ENCODE results near the gene RAB11FIP3. TPM values are rescaled to one million over a fixed set of nuclear protein-coding genes. Genes with fewer than 3 reads are reported as not detected.
A peak's percentile ranks its signal among the peaks of the same experiment; 100 is the strongest.

The RAB11FIP3 gene
- total and polyA plus RNA-seq, 2 of the 13 experiments (the other 11 are each of a cell fraction or from before 2014, with no cell fraction given) = 34.3 to 57.6 TPM

GRCh38 chr16:524274-525040 is 99.0 kb downstream of the RAB11FIP3 start (continued):
- TF ChIP-seq AGO2 (optimal IDR thresholded peaks at IDR 0.05; ENCODE audit: low read depth, low read length) = peak; percentile 97
- TF ChIP-seq, protein P1, sequence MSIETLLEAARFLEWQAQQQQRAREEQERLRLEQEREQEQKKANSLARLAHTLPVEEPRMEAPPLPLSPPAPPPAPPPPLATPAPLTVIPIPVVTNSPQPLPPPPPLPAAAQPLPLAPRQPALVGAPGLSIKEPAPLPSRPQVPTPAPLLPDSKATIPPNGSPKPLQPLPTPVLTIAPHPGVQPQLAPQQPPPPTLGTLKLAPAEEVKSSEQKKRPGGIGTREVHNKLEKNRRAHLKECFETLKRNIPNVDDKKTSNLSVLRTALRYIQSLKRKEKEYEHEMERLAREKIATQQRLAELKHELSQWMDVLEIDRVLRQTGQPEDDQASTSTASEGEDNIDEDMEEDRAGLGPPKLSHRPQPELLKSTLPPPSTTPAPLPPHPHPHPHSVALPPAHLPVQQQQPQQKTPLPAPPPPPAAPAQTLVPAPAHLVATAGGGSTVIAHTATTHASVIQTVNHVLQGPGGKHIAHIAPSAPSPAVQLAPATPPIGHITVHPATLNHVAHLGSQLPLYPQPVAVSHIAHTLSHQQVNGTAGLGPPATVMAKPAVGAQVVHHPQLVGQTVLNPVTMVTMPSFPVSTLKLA (IDR thresholded peaks at IDR 0.05) = no peak
- TF ChIP-seq ZBTB21 (CRISPR knock-in tag; IDR thresholded peaks at IDR 0.05) = no peak
- TF ChIP-seq THAP11 (CRISPR knock-in tag; IDR thresholded peaks at IDR 0.05) = no peak
- TF ChIP-seq, protein P2, sequence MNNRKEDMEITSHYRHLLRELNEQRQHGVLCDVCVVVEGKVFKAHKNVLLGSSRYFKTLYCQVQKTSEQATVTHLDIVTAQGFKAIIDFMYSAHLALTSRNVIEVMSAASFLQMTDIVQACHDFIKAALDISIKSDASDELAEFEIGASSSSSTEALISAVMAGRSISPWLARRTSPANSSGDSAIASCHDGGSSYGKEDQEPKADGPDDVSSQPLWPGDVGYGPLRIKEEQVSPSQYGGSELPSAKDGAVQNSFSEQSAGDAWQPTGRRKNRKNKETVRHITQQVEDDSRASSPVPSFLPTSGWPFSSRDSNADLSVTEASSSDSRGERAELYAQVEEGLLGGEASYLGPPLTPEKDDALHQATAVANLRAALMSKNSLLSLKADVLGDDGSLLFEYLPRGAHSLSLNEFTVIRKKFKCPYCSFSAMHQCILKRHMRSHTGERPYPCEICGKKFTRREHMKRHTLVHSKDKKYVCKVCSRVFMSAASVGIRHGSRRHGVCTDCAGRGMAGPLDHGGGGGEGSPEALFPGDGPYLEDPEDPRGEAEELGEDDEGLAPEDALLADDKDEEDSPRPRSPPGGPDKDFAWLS (CRISPR knock-in tag; IDR thresholded peaks at IDR 0.05; ENCODE audit: borderline replicate concordance) = no peak
- no peak for TF ChIP-seq ZNF710 (CRISPR knock-in tag; IDR thresholded peaks at IDR 0.05; ENCODE audit: borderline replicate concordance)
- TF ChIP-seq, protein P3, sequence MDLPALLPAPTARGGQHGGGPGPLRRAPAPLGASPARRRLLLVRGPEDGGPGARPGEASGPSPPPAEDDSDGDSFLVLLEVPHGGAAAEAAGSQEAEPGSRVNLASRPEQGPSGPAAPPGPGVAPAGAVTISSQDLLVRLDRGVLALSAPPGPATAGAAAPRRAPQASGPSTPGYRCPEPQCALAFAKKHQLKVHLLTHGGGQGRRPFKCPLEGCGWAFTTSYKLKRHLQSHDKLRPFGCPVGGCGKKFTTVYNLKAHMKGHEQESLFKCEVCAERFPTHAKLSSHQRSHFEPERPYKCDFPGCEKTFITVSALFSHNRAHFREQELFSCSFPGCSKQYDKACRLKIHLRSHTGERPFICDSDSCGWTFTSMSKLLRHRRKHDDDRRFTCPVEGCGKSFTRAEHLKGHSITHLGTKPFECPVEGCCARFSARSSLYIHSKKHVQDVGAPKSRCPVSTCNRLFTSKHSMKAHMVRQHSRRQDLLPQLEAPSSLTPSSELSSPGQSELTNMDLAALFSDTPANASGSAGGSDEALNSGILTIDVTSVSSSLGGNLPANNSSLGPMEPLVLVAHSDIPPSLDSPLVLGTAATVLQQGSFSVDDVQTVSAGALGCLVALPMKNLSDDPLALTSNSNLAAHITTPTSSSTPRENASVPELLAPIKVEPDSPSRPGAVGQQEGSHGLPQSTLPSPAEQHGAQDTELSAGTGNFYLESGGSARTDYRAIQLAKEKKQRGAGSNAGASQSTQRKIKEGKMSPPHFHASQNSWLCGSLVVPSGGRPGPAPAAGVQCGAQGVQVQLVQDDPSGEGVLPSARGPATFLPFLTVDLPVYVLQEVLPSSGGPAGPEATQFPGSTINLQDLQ (CRISPR knock-in tag; IDR thresholded peaks at IDR 0.05) = no peak
- TF ChIP-seq ZBTB8A (CRISPR knock-in tag; IDR thresholded peaks at IDR 0.05; ENCODE audit: borderline replicate concordance, low read depth) = no peak
- no peak for TF ChIP-seq TAF15 (IDR thresholded peaks at IDR 0.05; ENCODE audit: low read depth, low read length, poor library complexity, severe bottlenecking)
- TF ChIP-seq, protein P4, sequence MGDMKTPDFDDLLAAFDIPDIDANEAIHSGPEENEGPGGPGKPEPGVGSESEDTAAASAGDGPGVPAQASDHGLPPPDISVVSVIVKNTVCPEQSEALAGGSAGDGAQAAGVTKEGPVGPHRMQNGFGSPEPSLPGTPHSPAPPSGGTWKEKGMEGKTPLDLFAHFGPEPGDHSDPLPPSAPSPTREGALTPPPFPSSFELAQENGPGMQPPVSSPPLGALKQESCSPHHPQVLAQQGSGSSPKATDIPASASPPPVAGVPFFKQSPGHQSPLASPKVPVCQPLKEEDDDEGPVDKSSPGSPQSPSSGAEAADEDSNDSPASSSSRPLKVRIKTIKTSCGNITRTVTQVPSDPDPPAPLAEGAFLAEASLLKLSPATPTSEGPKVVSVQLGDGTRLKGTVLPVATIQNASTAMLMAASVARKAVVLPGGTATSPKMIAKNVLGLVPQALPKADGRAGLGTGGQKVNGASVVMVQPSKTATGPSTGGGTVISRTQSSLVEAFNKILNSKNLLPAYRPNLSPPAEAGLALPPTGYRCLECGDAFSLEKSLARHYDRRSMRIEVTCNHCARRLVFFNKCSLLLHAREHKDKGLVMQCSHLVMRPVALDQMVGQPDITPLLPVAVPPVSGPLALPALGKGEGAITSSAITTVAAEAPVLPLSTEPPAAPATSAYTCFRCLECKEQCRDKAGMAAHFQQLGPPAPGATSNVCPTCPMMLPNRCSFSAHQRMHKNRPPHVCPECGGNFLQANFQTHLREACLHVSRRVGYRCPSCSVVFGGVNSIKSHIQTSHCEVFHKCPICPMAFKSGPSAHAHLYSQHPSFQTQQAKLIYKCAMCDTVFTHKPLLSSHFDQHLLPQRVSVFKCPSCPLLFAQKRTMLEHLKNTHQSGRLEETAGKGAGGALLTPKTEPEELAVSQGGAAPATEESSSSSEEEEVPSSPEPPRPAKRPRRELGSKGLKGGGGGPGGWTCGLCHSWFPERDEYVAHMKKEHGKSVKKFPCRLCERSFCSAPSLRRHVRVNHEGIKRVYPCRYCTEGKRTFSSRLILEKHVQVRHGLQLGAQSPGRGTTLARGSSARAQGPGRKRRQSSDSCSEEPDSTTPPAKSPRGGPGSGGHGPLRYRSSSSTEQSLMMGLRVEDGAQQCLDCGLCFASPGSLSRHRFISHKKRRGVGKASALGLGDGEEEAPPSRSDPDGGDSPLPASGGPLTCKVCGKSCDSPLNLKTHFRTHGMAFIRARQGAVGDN (CRISPR knock-in tag; IDR thresholded peaks at IDR 0.05) = no peak; the same call in 1 of the 2 replicates
- TF ChIP-seq CBX5 (CRISPR knock-in tag; IDR thresholded peaks at IDR 0.05; ENCODE audit: borderline replicate concordance) = no peak
- TF ChIP-seq CEBPG (CRISPR knock-in tag; IDR thresholded peaks at IDR 0.05) = no peak
- TF ChIP-seq, protein P5, sequence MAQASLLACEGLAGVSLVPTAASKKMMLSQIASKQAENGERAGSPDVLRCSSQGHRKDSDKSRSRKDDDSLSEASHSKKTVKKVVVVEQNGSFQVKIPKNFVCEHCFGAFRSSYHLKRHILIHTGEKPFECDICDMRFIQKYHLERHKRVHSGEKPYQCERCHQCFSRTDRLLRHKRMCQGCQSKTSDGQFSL (CRISPR knock-in tag; IDR thresholded peaks at IDR 0.05) = no peak
- TF ChIP-seq PCBP2 (optimal IDR thresholded peaks at IDR 0.05; ENCODE audit: low read depth, low read length, poor library complexity, severe bottlenecking) = no peak
- no peak for TF ChIP-seq ZNF354B (CRISPR knock-in tag; IDR thresholded peaks at IDR 0.05)
- TF ChIP-seq CBX1 (IDR thresholded peaks at IDR 0.05; ENCODE audit: low read depth) = no peak
